GM21526 (cell line): ENCODE data around the gene TMEM127.
"Not testable (repeated sequence)": the region's sequence is repeated elsewhere in the genome, so short reads cannot be mapped to it uniquely, and the experiment has no call there.

ENCODE experiments used
- ATAC-seq: cut with Tn5 transposase; IDR thresholded peaks from one replicate; pipeline ENCODE4 v1.9.1; 2021; ENCODE audit warnings: moderate library complexity; ENCODE audit not compliant: unreplicated experiment, low FRiP score

TMEM127 gene

GRCh38 chr2:96265840-96266679, at the start of gene TMEM127, which contains the start of gene CIAO1:
Gene TMEM127, minus strand, starts transcription at chr2:96265997. Its CDS starts 616 bp downstream, at chr2:96265381.
Gene CIAO1, plus strand, starts transcription at chr2:96266225. Its CDS starts 126 bp downstream, at chr2:96266351.
- peak; percentile 89 for ATAC-seq

- no peak for ATAC-seq
Measured at GRCh38 chr2:96315005-96315399, 49.2 kb upstream of the TMEM127 start.

- ATAC-seq: no peak
Measured at GRCh38 chr2:96308248-96308647, 42.5 kb upstream of the TMEM127 start.

- no peak for ATAC-seq
Measured at GRCh38 chr2:96306370-96306769, 40.6 kb upstream of the TMEM127 start.

- no peak for ATAC-seq
Measured at GRCh38 chr2:96305979-96306308, 40.1 kb upstream of the TMEM127 start.

GRCh38 chr2:96305091-96305978, 39.5 kb upstream of the TMEM127 start, which contains the start of gene SNRNP200:
Gene SNRNP200, minus strand, starts transcription at chr2:96305546. Its CDS starts 109 bp downstream, at chr2:96305437.
- ATAC-seq: peak; percentile 74

GRCh38 chr2:96304606-96305005, 38.8 kb upstream of the TMEM127 start:
- no peak for ATAC-seq

- ATAC-seq: no peak
Measured at GRCh38 chr2:96301865-96302264, 36.1 kb upstream of the TMEM127 start.

GRCh38 chr2:96296925-96297324, 31.1 kb upstream of the TMEM127 start:
- ATAC-seq: no peak

- not testable (repeated sequence) for ATAC-seq
Measured at GRCh38 chr2:96294271-96294670, 28.5 kb upstream of the TMEM127 start.

- no peak for ATAC-seq
Measured at GRCh38 chr2:96291751-96292150, 26.0 kb upstream of the TMEM127 start.

GRCh38 chr2:96287273-96287856, 21.6 kb upstream of the TMEM127 start:
- no peak for ATAC-seq

- ATAC-seq: no peak
Measured at GRCh38 chr2:96276787-96277499, 11.1 kb upstream of the TMEM127 start.

GRCh38 chr2:96274355-96275056, 8.7 kb upstream of the TMEM127 start:
- ATAC-seq: no peak

- no peak for ATAC-seq
Measured at GRCh38 chr2:96273763-96274162, 8.0 kb upstream of the TMEM127 start.

GRCh38 chr2:96271995-96272394, 6.2 kb upstream of the TMEM127 start:
- no peak for ATAC-seq

- no peak for ATAC-seq
Measured at GRCh38 chr2:96267159-96267971, 1.6 kb upstream of the TMEM127 start.

- ATAC-seq: peak; percentile 6
Measured at GRCh38 chr2:96265349-96265839, 403 bp downstream of the TMEM127 start.
